Measurements from ENCODE around the gene PMEPA1. TPM values are rescaled to one million over a fixed set of nuclear protein-coding genes. Genes with fewer than 3 reads are reported as not detected.

PMEPA1 gene
- total and polyA plus RNA-seq, 10 of the 15 experiments (the other 5 are each of a cell fraction or from before 2014, with no cell fraction given): 0.02 to 0.10 (median 0.04) TPM; not detected in 3

- ChIA-PET SMC1A (ENCODE audit: uncharacterized antibody, unreplicated experiment) (no interaction called here), CTCF (no interaction called here), POLR2A (no interaction called here), RAD21 (ENCODE audit: unreplicated experiment) (no interaction called here)
- no peaks in the 10 kb centered on the region for H4K20me1 ChIP-seq (ENCODE audit: control insufficient read depth, insufficient read depth)
- no peak overlapping the region for H2AFZ ChIP-seq (ENCODE audit: control insufficient read depth, low read depth, low read length)
- intact Hi-C loops (cut with micrococcal nuclease; ENCODE audit: unreplicated experiment) (no loop called here), in situ Hi-C loops (cut with MboI) (no loop called here)
- H3K9me3 ChIP-seq (replicated peaks; ENCODE audit: control insufficient read depth, insufficient read depth, low read length): no peaks in the 10 kb centered on the region
- no peak overlapping the region for H3K4me2 ChIP-seq (ENCODE audit: control insufficient read depth, insufficient read depth)
- no peak overlapping the region for H3K27ac ChIP-seq (ENCODE audit: control insufficient read depth, insufficient read depth)
- no peak overlapping the region for H3K9ac ChIP-seq (ENCODE audit: control insufficient read depth, insufficient read depth, low read length)
- no peak for DNase-seq (ENCODE audit: low read depth, low spot score)
- BruUV-seq (replicated peaks): no TSS peak
- H3K27me3 ChIP-seq (replicated peaks in 1 of 2; ENCODE audit: control insufficient read depth in 2 of 2, insufficient read depth in 2 of 2, low read length in 1 of 2): peaks cover 5 to 11% of the 10 kb centered on the region in 2 experiments
- WGBS (ENCODE audit: insufficient coverage, insufficient replicate concordance, low lambda C conversion rate, missing lambda C conversion rate): 27% methylated on average over 5 of the region's 5 CpGs
- no peak for FAIRE-seq
- H3K4me3 ChIP-seq: no peak overlapping the region
- no peaks in the 10 kb centered on the region for H3K4me1 ChIP-seq (ENCODE audit: control insufficient read depth, insufficient read depth, low read length)
- no peaks in the 10 kb centered on the region for H3K36me3 ChIP-seq (ENCODE audit: control insufficient read depth in 2 of 2, insufficient read depth in 2 of 2, low read length in 1 of 2)
- ATAC-seq: no peak
- H3K79me2 ChIP-seq (ENCODE audit: control insufficient read depth, insufficient read depth, low read length): no peaks in the 10 kb centered on the region
- no peak for TF ChIP-seq SMC3 (IDR thresholded peaks at IDR 0.05; ENCODE audit: borderline replicate concordance, low read length)
- no peak for TF ChIP-seq NFXL1 (IDR thresholded peaks at IDR 0.05; ENCODE audit: borderline replicate concordance)
- TF ChIP-seq SUPT20H (IDR thresholded peaks at IDR 0.05; ENCODE audit: borderline replicate concordance, control insufficient read depth, low read depth, low read length): no peak
- TF ChIP-seq NR2F1 (conservative IDR thresholded peaks at IDR 0.05): no peak
- TF ChIP-seq ZNF622 (IDR thresholded peaks at IDR 0.05): no peak
- no peak for TF ChIP-seq MEF2B (IDR thresholded peaks at IDR 0.05; ENCODE audit: partially characterized antibody, poor library complexity, severe bottlenecking)
- TF ChIP-seq IRF4 (IDR thresholded peaks at IDR 0.05; ENCODE audit: low read depth, low read length): no peak
- TF ChIP-seq FOS (IDR thresholded peaks at IDR 0.05; ENCODE audit: borderline replicate concordance, extremely low read depth, insufficient read length): no peak
- TF ChIP-seq ZBTB11 (CRISPR knock-in tag; IDR thresholded peaks at IDR 0.05): no peak
- TF ChIP-seq BCL3 (IDR thresholded peaks at IDR 0.05; ENCODE audit: borderline replicate concordance, insufficient read depth, low read depth, low read length, poor library complexity, severe bottlenecking): no peak
- TF ChIP-seq MLLT1 (IDR thresholded peaks at IDR 0.05): no peak
- TF ChIP-seq MTA3 (IDR thresholded peaks at IDR 0.05; ENCODE audit: borderline replicate concordance, low read length): no peak
- no peak for TF ChIP-seq ZNF592 (IDR thresholded peaks at IDR 0.05)
Observed at GRCh38 chr20:57712851-57713504, 3.2 kb upstream of the PMEPA1 start.
